OCI-LY1 (cell line): ENCODE data around the gene PIK3C2B.
A peak's percentile ranks its signal among the peaks of the same experiment; 100 is the strongest.

Experiments used
- H2AFZ ChIP-seq: fragments of 200-600 bp; sonication (generic), shearing (Covaris generic); 2 replicates; pipeline ENCODE4 v1.6.0; 2014; ENCODE audit warnings: antibody characterized with exemption, mild to moderate bottlenecking, low read length
- H3F3A ChIP-seq: fragments of 200-600 bp; sonication (generic), shearing (Covaris generic); 2 replicates; pipeline ENCODE4 v1.6.0; 2014; ENCODE audit warnings: mild to moderate bottlenecking, antibody characterized with exemption, low read length, moderate library complexity; ENCODE audit not compliant: insufficient read depth
- H3K27ac ChIP-seq: fragments of 200-600 bp; sonication (generic); 2 replicates; pipeline ENCODE4 v1.5.1; 2014; ENCODE audit warnings: low read length, mixed run types, mild to moderate bottlenecking, low read depth; ENCODE audit not compliant: poor library complexity, severe bottlenecking
- H3K27me3 ChIP-seq: fragments of 200-600 bp; sonication (generic); 2 replicates; pipeline ENCODE4 v1.6.0; 2014; ENCODE audit warnings: antibody characterized with exemption, mild to moderate bottlenecking, low read length, moderate library complexity; ENCODE audit not compliant: insufficient read depth
- H3K36me3 ChIP-seq: fragments of 200-600 bp; sonication (generic); 2 replicates; pipeline ENCODE4 v1.6.1; 2014; ENCODE audit warnings: mild to moderate bottlenecking, antibody characterized with exemption, low read length, moderate library complexity, mixed read lengths; ENCODE audit not compliant: insufficient read depth
- H3K4me1 ChIP-seq: fragments of 200-600 bp; sonication (generic); 2 replicates; pipeline ENCODE4 v1.5.1; 2014; ENCODE audit warnings: mild to moderate bottlenecking, low read length, moderate library complexity; ENCODE audit not compliant: insufficient read depth, severe bottlenecking
- H3K4me2 ChIP-seq: fragments of 200-600 bp; sonication (generic), shearing (Covaris generic); 2 replicates; pipeline ENCODE4 v1.6.1; 2014; ENCODE audit warnings: low read length
- H3K4me3 ChIP-seq: fragments of 200-600 bp; sonication (generic); 2 replicates; pipeline ENCODE4 v1.5.1; 2014; ENCODE audit warnings: low read length, low read depth, mild to moderate bottlenecking, mixed read lengths; ENCODE audit not compliant: poor library complexity, severe bottlenecking
- H3K79me2 ChIP-seq: fragments of 200-600 bp; shearing (Covaris generic); 2 replicates; pipeline ENCODE4 v1.6.1; 2016; ENCODE audit warnings: mixed run types, low read length, mixed read lengths; ENCODE audit not compliant: insufficient read depth
- H3K9ac ChIP-seq: fragments of 200-600 bp; sonication (generic), shearing (Covaris generic); 2 replicates; pipeline ENCODE4 v1.6.1; 2014; ENCODE audit warnings: mild to moderate bottlenecking, low read length, mixed read lengths
- H3K9me2 ChIP-seq: fragments of 200-600 bp; sonication (generic), shearing (Covaris generic); 2 replicates; pipeline ENCODE4 v1.6.1; 2014; ENCODE audit warnings: low read depth, mild to moderate bottlenecking, low read length, mixed read lengths
- H3K9me3 ChIP-seq: fragments of 200-600 bp; shearing (Covaris generic); 2 replicates; pipeline ENCODE4 v1.6.1; 2014; ENCODE audit warnings: low read length, mixed read lengths
- H4K20me1 ChIP-seq: fragments of 200-600 bp; sonication (generic), shearing (Covaris generic); 2 replicates; pipeline ENCODE4 v1.6.0; 2016; ENCODE audit warnings: mild to moderate bottlenecking, low read length; ENCODE audit not compliant: insufficient read depth
- CTCF ChIP-seq: fragments of 200-600 bp; sonication (generic), shearing (Covaris generic); IDR thresholded peaks from 2 replicates; pipeline ENCODE4 v1.5.1; 2017; ENCODE audit warnings: mild to moderate bottlenecking, antibody characterized with exemption, low read length, moderate library complexity, mixed read lengths
- EZH2 ChIP-seq: fragments of 200-600 bp; sonication (generic), shearing (Covaris generic); IDR thresholded peaks from 2 replicates; pipeline ENCODE4 v1.8.0; 2017; ENCODE audit warnings: borderline replicate concordance, mixed run types, mild to moderate bottlenecking, antibody characterized with exemption, low read length, moderate library complexity, mixed read lengths

Gene PIK3C2B

GRCh38 chr1:204478172-204478899 is 16.3 kb downstream of the PIK3C2B start:
- Histone ChIP-seq H3K79me2 (peaks cover 35% of the 10 kb centered on the region; the same call in 1 of the 2 replicates), H3K4me2 (no peak overlapping the region), H3K36me3 (peaks cover 47% of the 10 kb centered on the region; the same call in 1 of the 2 replicates), H3K9me2 (no peaks in the 10 kb centered on the region), H3K4me1 (peaks cover 67% of the 10 kb centered on the region), H4K20me1 (no peaks in the 10 kb centered on the region), H3F3A (no peaks in the 10 kb centered on the region), H3K27ac (peak overlapping the region; percentile 99), H3K9me3 (no peaks in the 10 kb centered on the region), H3K27me3 (no peaks in the 10 kb centered on the region), H2AFZ (no peak overlapping the region), H3K4me3 (no peak overlapping the region), H3K9ac (peak overlapping the region; percentile 3; the same call in 1 of the 2 replicates)
- TF ChIP-seq EZH2, result no peak
- peak; percentile 13; the same call in 1 of the 2 replicates for TF ChIP-seq CTCF

GRCh38 chr1:204477036-204477740 is 17.4 kb downstream of the PIK3C2B start:
- Histone ChIP-seq H3K4me3 (no peak overlapping the region), H3K4me2 (no peak overlapping the region), H4K20me1 (no peaks in the 10 kb centered on the region), H3K9me3 (no peaks in the 10 kb centered on the region), H3K27ac (peak overlapping the region; percentile 37), H3K9me2 (no peaks in the 10 kb centered on the region), H3K36me3 (peaks cover 47% of the 10 kb centered on the region; the same call in 1 of the 2 replicates), H3K4me1 (peaks cover 55% of the 10 kb centered on the region), H3K27me3 (no peaks in the 10 kb centered on the region), H3F3A (no peaks in the 10 kb centered on the region), H3K79me2 (peaks cover 35% of the 10 kb centered on the region; the same call in 1 of the 2 replicates), H3K9ac (no peak overlapping the region), H2AFZ (no peak overlapping the region)
- TF ChIP-seq CTCF, result no peak
- TF ChIP-seq EZH2, result no peak

GRCh38 chr1:204476563-204476962 is 18.0 kb downstream of the PIK3C2B start:
- no peak overlapping the region for H3K27ac ChIP-seq
- no peaks in the 10 kb centered on the region for H3F3A ChIP-seq
- H3K4me3 ChIP-seq, result no peak overlapping the region
- no peak overlapping the region for H3K4me2 ChIP-seq
- H2AFZ ChIP-seq, result no peak overlapping the region
- H3K36me3 ChIP-seq, result peaks cover 51% of the 10 kb centered on the region; the same call in 1 of the 2 replicates
- H3K9me2 ChIP-seq, result no peaks in the 10 kb centered on the region
- peaks cover 35% of the 10 kb centered on the region; the same call in 1 of the 2 replicates for H3K79me2 ChIP-seq
- H3K9me3 ChIP-seq, result no peaks in the 10 kb centered on the region
- TF ChIP-seq CTCF (peak; percentile 56), EZH2 (no peak)
- no peaks in the 10 kb centered on the region for H3K27me3 ChIP-seq
- no peak overlapping the region for H3K9ac ChIP-seq
- peaks cover 49% of the 10 kb centered on the region for H3K4me1 ChIP-seq
- no peaks in the 10 kb centered on the region for H4K20me1 ChIP-seq
